OCI-M2 (cell line): ENCODE results near the gene NAT8L.

Experiments
- DNase-seq: peaks from one replicate; lab custom pipeline; 2025; ENCODE audit not compliant: unreplicated experiment; lab: John Stamatoyannopoulos, UW

NAT8L gene

DNA sequence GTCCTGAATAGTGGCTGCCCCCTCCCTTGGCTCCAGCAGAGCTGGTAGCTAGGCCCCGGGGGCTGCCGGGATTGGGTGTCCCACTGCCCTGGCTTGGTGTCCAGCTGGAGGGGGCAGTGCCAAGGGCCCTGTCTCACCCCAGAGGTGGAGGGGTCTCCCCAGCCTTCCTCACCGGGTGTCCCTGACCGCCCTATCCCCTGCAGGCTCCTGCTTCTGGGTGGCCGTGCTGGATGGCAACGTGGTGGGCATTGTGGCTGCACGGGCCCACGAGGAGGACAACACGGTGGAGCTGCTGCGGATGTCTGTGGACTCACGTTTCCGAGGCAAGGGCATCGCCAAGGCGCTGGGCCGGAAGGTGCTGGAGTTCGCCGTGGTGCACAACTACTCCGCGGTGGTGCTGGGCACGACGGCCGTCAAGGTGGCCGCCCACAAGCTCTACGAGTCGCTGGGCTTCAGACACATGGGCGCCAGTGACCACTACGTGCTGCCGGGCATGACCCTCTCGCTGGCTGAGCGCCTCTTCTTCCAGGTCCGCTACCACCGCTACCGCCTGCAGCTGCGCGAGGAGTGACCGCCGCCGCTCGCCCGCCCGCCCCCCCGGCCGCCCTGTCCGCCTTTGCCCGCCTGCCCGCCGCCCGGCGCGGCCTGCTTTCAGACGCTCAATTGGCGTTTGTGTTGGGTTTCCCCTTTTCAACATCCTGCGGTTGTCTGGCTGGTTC, 4.6 kb downstream of the NAT8L start:
- DNase-seq, result no peak

DNA sequence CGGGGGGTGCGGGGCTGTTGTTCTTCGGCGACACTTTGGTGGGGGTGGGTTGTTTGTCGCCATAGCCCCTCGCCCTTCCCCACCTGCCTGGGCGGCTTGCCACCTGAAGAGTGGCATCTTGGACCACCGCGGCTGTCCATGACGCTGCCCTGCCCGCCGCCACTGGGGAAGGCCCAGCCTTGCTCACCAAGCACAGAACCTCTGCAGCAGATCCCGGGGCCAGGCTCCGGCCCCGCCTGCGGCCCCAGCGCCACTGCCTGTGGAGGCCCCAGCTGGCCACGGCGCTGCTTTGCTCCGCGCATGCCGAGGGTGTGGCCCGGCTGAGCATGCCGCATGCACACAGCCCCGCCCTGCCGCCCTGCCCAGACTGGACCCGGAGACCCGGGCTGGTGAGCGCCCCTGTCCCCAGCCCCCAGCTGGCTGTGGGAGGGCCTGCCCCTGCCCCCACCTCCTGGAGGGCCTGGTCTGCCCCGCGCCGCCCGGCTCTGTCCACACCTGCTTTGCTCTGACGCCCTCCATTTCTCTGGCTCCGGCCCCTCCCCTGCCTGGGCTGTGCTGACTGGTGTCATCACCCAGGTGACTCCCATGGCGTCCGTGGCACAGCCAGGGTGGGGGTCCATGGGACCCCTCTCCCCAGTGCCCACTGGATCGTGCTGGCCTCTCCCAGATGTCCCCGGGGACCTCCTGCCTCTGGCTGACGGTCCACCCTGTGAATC, 5.3 kb downstream of the NAT8L start:
- DNase-seq, result no peak

DNA sequence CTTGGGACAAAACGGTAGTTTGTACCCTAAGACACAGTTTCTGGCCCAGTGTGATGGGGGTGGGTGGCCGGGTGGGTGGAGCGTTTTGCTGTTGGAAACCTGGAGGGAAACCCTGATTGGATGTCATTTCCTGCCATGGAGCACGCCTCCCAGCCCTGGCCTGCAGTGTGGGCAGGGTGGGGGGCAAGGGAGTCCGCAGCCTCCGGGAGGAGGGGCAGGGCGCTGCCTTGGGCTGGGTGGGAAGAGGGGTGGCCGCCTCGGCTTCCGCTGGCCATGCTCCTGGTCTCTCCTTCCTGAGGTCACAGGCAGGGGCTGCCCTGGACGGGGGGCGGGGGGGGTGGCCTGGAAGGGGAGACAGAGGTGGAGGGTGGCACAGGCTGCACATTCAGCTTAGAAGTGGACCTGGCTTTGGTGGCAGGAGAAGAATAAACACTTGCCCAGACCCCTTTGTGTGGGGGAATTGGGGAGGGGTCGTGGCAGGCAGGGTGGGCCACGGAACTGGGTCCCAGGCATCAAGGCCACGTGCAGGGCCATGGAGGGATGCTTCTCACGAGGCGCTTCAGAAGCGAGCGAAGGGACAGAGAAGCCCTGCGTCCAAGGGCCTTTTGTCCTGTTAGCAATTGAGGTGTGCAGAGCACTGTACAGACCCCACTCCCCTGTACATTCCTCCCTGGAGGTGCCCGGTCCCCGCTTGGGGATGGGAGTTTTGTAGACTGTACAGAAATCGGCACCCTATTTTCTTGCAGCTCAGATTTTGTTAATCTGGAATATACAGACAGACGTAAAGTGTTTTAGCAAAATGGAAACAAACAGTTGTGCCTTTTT, 6.2 kb downstream of the NAT8L start:
- no peak for DNase-seq

DNA sequence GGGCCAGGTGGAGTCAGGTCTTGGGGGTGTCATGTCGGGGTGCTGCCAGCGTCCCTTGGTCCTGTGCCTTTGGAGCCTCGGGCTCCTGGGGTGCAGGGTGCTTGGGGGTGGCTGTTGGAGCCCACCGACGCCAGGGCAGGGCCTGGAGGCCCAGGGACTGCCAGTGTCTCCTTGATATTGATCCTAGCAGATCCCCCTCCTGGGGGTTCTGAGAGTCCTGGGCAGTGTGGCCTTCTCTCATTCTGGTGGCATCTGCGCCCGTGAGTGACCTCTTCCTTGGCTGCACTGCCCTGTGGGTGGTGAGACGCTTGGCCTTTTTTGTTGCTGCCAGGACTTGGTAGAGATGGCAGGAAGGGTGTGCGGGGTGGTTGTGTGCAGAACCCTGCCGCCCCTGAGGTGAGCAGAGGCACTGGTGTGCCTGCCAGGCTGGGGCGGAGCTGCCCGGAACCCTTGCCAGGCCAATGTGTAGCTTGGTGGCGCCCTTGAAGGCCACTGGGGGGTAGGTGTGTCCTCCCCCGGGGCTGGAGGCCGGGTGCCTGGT, 7.0 kb downstream of the NAT8L start:
- DNase-seq, result no peak

- DNase-seq, result no peak
These were observed 7.7 kb downstream of the NAT8L start for GRCh38 chr4:2066571-2067445.

GRCh38 chr4:2067446-2068197, 8.5 kb downstream of the NAT8L start:
- no peak for DNase-seq

- DNase-seq, result no peak
These were observed 9.0 kb downstream of the NAT8L start for GRCh38 chr4:2068198-2068470.

GRCh38 chr4:2068566-2068965, 9.4 kb downstream of the NAT8L start:
- DNase-seq, result no peak

DNA sequence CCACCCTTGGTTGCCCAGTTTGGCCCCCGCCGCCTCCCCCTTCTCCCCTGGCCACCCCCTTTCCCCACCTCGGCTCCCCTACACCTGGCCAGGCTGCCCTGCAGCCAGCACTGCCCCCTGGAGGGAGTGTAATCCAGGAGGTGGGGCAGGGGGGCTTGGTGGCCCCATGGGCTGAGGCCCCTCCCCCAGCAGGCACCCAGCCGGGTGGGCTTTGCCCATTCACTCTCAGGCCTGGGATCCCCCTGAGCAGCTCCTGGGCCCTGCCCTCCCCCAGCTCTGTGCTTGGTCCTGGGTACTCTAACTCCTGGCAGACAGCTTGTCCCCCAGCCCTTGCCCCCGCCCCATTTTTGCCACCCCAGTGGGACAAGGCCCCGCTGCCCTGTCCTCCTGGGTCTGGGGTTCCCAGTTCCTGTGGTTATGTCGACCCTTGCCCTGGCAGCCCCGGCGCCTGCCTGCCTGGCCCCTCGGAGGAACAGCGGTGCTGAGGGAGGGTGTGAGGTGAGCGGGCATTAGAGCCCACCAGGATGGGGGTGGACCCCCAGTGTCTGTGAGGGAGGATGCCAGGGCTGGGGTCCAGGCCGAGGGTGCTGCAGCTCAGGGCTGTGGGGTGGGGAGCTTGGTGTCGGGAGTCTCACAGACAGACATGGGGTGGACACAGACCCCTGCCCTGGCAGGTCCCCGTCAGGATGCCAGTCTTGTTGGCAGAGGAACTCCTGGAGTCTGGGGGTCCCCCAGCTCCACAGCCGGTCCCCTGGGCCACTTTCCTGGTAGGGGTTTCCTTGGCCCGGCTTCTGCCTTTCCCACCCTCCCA, 10.2 kb downstream of the NAT8L start:
- DNase-seq, result no peak

GRCh38 chr4:2069986-2070385, 10.9 kb downstream of the NAT8L start:
- no peak for DNase-seq

GRCh38 chr4:2070421-2071251, 11.5 kb downstream of the NAT8L start:
- DNase-seq, result no peak

DNA sequence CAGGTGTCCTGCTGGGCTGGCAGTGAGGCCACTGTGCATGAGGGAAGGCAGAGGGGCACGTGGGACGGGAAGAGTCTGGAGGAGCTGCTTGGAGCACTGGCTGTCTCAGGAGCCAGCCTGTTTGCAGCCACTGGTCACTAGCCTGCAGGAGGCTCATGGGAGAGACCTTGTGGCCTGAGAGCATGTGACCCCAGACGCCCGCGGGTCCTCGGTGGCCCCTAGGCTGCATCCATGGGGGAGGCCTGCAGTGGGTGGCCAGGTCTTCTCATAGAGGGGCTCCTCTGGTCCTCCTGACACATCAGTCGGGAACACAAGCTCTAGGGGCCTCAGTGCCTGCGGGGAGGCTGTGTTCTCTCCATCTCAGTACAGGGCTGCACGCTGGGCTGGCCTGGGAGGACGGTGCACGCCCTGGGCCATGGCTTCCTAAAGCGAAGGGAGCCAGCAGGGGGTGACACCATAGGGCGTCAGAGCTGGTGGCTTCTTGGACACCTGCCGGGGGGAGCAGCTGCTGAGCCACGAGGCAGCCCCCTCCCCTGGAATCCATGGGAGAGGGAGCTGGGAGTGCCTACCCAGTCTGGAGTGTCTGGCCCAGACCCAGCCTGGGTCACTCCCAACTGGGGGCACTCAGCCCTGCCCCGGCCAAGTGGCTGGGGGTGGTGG, 12.3 kb downstream of the NAT8L start:
- no peak for DNase-seq

GRCh38 chr4:2071912-2072867, 13.1 kb downstream of the NAT8L start:
- DNase-seq, result no peak

DNA sequence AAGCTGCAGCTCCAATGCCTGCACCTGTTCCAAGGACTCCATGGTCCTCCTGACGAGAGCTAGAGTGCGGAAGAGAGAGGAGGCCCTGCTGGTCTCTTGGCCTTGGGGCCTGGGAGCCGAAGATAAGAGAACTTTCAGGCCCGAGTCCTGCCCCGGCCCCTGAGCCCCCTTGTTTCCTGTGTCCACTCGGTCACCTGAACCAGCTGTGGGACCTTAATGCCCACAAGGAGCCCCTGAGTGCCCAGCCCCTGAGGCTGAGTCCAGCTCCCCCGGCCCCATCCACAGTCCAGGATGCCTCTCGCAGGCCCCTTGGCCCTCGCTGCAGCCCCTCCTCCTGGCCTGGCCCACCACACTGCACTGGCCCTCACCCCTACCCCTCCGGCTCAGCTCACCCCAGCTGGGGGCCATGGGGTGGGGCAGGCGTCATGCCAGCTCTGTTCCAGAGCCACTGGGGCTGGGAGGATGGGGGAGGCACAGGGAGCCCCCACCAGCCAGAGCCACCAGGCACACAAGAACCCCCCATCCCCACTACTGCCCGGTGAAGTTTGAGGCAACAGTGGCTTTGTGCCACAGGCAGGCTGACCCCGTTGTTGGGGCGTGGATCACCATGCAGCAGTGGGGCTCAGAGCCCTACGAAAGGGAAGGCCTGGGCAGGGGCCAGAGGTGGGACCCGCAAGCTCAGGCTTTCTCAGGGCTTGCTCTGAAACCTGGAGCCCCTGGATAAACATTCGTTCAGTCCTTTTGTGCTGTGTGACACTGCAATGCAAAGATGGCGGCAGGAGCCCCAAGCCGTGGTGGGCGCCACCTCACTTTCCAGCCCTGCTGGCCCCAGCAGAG, 14.1 kb downstream of the NAT8L start:
- DNase-seq, result no peak

DNA sequence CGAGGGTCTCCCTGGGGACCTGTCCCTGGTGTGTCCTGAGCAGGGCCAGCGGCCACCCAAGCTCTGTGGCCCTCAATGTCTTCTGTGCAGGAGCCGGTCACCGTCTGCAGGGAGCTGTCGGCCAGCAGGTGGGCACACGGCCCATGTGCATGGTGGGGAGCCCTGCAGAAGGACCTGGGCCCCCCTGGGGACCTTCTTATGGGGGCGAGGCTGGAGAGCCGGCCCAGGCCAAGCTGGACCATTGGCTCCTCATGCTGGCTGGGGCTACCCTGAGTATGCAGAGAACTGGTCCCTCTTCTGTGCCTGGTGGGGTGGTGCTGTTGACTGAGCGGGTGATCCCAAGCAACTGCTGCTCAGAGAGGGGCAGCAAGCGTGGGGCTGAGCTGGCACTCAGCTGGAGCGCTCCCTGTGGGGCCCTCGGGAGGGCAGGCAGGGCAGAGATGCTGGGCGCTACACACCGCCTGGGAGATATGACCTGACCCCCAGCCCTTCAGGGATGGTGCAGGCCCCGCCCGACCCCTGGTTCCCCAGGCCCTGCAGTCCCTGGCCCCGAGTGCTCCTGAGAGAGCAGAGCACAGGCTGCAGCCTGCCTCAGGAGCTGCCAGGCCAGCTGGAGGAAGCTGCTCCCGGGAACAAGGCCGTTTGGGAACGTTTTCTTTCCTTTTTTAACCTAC, 14.8 kb downstream of the NAT8L start:
- no peak for DNase-seq
